Esophagus muscularis mucosa (tissue), 3 donors: ENCODE results near the gene PELO.

Experiments used
- EP300 ChIP-seq: sonication (generic); formaldehyde crosslinking; IDR thresholded peaks from one replicate; pipeline ENCODE4 v1.6.1; 2017; ENCODE audit warnings: antibody characterized with exemption
- TF ChIP-seq, protein P1 (sequence below), 3 experiments: fragments of 200-600 bp in 2 of 3; fragments of 450-650 bp in 1 of 3; sonication (generic) in 2 of 3; IDR thresholded peaks; one replicate each; pipeline ENCODE4 v1.5.1; 2017 to 2019; ENCODE audit warnings: antibody characterized with exemption in 3 of 3, mild to moderate bottlenecking in 2 of 3, moderate library complexity in 1 of 3

DNA sequence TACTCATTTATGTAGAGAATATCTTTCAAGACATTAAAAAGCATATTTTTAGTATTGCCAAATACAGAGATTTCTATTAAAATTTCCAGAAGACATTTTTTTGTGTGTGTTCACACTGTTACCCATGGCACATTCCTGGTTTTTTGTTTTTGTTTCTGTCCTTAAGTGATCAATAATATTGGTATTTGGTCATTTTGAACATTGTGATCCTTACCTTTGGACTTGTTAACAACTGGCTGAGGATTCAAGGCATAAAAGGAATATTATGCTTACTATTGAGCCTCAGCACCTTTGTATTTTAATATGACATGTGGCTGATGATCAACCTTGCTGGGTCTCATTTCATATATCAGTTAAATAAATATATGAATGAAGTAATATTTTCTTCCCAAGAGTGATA, 41.9 kb downstream of the PELO start:
- TF ChIP-seq, protein P1, sequence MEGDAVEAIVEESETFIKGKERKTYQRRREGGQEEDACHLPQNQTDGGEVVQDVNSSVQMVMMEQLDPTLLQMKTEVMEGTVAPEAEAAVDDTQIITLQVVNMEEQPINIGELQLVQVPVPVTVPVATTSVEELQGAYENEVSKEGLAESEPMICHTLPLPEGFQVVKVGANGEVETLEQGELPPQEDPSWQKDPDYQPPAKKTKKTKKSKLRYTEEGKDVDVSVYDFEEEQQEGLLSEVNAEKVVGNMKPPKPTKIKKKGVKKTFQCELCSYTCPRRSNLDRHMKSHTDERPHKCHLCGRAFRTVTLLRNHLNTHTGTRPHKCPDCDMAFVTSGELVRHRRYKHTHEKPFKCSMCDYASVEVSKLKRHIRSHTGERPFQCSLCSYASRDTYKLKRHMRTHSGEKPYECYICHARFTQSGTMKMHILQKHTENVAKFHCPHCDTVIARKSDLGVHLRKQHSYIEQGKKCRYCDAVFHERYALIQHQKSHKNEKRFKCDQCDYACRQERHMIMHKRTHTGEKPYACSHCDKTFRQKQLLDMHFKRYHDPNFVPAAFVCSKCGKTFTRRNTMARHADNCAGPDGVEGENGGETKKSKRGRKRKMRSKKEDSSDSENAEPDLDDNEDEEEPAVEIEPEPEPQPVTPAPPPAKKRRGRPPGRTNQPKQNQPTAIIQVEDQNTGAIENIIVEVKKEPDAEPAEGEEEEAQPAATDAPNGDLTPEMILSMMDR (IDR thresholded peaks at IDR 0.05) = no peak
- no peak for TF ChIP-seq EP300
